Measurements from ENCODE around the gene TRIM28.
"Not testable (repeated sequence)": the region's sequence is repeated elsewhere in the genome, so short reads cannot be mapped to it uniquely, and the experiment has no call there.

- not testable (repeated sequence) for TF ChIP-seq POLR2A, CTCF (IDR thresholded peaks at IDR 0.05)
Observed at GRCh38 chr19:58577581-58577980, 33.7 kb downstream of the TRIM28 start.
